B cell (primary cell): ENCODE results near the gene RPS6KA1. TPM values are rescaled to one million over a fixed set of nuclear protein-coding genes. Genes with fewer than 3 reads are reported as not detected.

Source experiments
- ATAC-seq: fragments of 200-7000 bp; cut with Tn5 transposase; one replicate; pipeline ENCODE4 v1.10.0; 2021; ENCODE audit warnings: low read depth, mild to moderate bottlenecking, moderate number of reproducible peaks, moderate library complexity
- CTCF ChIA-PET: fragments of 350-600 bp; sonication (Branson Sonifier 250); formaldehyde crosslinking; loops from one replicate; lab custom pipeline; 2021; ENCODE audit warnings: antibody characterized with exemption, inconsistent platforms; lab: Charles Lee
- POLR2A ChIA-PET: fragments of 350-600 bp; sonication (Branson Sonifier 250); formaldehyde crosslinking; loops from one replicate; lab custom pipeline; 2021; ENCODE audit warnings: antibody characterized with exemption; lab: Charles Lee
- DNase-seq: peaks from one replicate; pipeline ENCODE4 v3.0.0; 2013
- H2AFZ ChIP-seq: 2 replicates; pipeline ENCODE4 v1.6.1; 2012; ENCODE audit warnings: mild to moderate bottlenecking, low read depth, low read length; ENCODE audit not compliant: insufficient read depth, poor library complexity, severe bottlenecking
- H3K27ac ChIP-seq, 2 donors: 1 replicate in 1 of 2; 2 replicates in 1 of 2; pipeline ENCODE4 v1.5.1; 2012 to 2013; ENCODE audit warnings: low read length in 2 of 2, mild to moderate bottlenecking in 2 of 2, moderate library complexity in 1 of 2
- H3K27me3 ChIP-seq, 4 experiments: fragments of 200-600 bp in 1 of 4; sonication (generic) in 1 of 4; replicated peaks in 1 of 4; 1 replicate in 2 of 4; 2 replicates in 2 of 4; pipeline versions ENCODE4 v1.6.1 to v1.7.0; 2013 to 2016; ENCODE audit warnings: low read length in 3 of 4, mild to moderate bottlenecking in 2 of 4, mixed read lengths in 1 of 4, moderate library complexity in 1 of 4; ENCODE audit not compliant: insufficient read depth in 4 of 4, control insufficient read depth in 3 of 4; ENCODE audit errors: control extremely low read depth in 1 of 4
- H3K36me3 ChIP-seq, 2 experiments: replicated peaks in 1 of 2; 1 replicate in 1 of 2; 2 replicates in 1 of 2; pipeline versions ENCODE4 v1.6.1 to v1.7.1; 2013; ENCODE audit warnings: low read length in 1 of 2; ENCODE audit not compliant: insufficient read depth in 2 of 2, control insufficient read depth in 1 of 2; ENCODE audit errors: control extremely low read depth in 1 of 2, extremely low read depth in 1 of 2
- H3K4me1 ChIP-seq, 2 donors: fragments of 200-600 bp in 1 of 2; sonication (generic) in 1 of 2; 1 replicate in 1 of 2; 2 replicates in 1 of 2; pipeline versions ENCODE4 v1.5.1 to v1.6.1; 2013 to 2017; ENCODE audit warnings: low read length in 2 of 2; ENCODE audit not compliant: control insufficient read depth in 2 of 2, insufficient read depth in 2 of 2
- H3K4me2 ChIP-seq: replicated peaks from 2 replicates; pipeline ENCODE3; 2012; ENCODE audit warnings: mild to moderate bottlenecking, low read depth, low read length; ENCODE audit not compliant: poor library complexity, severe bottlenecking
- H3K4me3 ChIP-seq, 5 experiments: fragments of 200-600 bp in 1 of 5; sonication (generic) in 1 of 5; 1 replicate in 3 of 5; 2 replicates in 2 of 5; pipeline versions ENCODE4 v1.5.1 to v1.7.0; 2011 to 2016; ENCODE audit warnings: low read length in 4 of 5, mild to moderate bottlenecking in 4 of 5, low read depth in 2 of 5, control low read depth in 1 of 5, moderate library complexity in 1 of 5; ENCODE audit not compliant: insufficient read depth in 1 of 5; ENCODE audit errors: control extremely low read depth in 1 of 5, extremely low read depth in 1 of 5
- H3K79me2 ChIP-seq: fragments of 200-600 bp; sonication (generic); one replicate; pipeline ENCODE4 v1.6.0; 2016; ENCODE audit warnings: low read length; ENCODE audit not compliant: control insufficient read depth, insufficient read depth
- H3K9ac ChIP-seq: fragments of 200-600 bp; sonication (generic); 2 replicates; pipeline ENCODE4 v1.6.1; 2017; ENCODE audit warnings: mild to moderate bottlenecking, low read length, moderate library complexity
- H3K9me3 ChIP-seq, 3 donors: one replicate each; pipeline versions ENCODE4 v1.6.1 to v1.7.1; 2013; ENCODE audit warnings: low read length in 2 of 3; ENCODE audit not compliant: control insufficient read depth in 2 of 3, insufficient read depth in 1 of 3; ENCODE audit errors: control extremely low read depth in 1 of 3
- H4K20me1 ChIP-seq: 2 replicates; pipeline ENCODE4 v1.6.0; 2012; ENCODE audit warnings: mild to moderate bottlenecking, low read length; ENCODE audit not compliant: insufficient read depth, control insufficient read depth, poor library complexity, severe bottlenecking
- H3K27ac Mint-ChIP-seq: one replicate; pipeline ENCODE4 v1.8.0; 2021; ENCODE audit warnings: mixed read lengths
- H3K27me3 Mint-ChIP-seq: one replicate; pipeline ENCODE4 v1.8.0; 2021; ENCODE audit warnings: mixed read lengths
- H3K4me1 Mint-ChIP-seq: one replicate; pipeline ENCODE4 v1.8.0; 2021; ENCODE audit warnings: mixed read lengths
- H3K4me3 Mint-ChIP-seq: one replicate; pipeline ENCODE4 v1.8.0; 2021; ENCODE audit warnings: mixed read lengths
- H3K9me3 Mint-ChIP-seq: one replicate; pipeline ENCODE4 v1.8.0; 2022; ENCODE audit warnings: mixed read lengths; ENCODE audit not compliant: insufficient read depth
- EZH2 ChIP-seq: IDR thresholded peaks from 2 replicates; pipeline ENCODE4 v1.6.1; 2012; ENCODE audit warnings: borderline replicate concordance, low read depth, mild to moderate bottlenecking, moderate library complexity, low read length; ENCODE audit not compliant: insufficient read depth, poor library complexity, severe bottlenecking
- WGBS: methylation state at CpG from one replicate; pipeline ENCODE4 v1.1.5; 2013; ENCODE audit warnings: missing lambda C conversion rate; ENCODE audit not compliant: insufficient coverage; 5-methylcytosine and 5-hydroxymethylcytosine counted together
- intact Hi-C: fragments of 100-400 bp; cut with micrococcal nuclease; formaldehyde crosslinking; loops from one replicate; pipeline ENCODE4 v1.10.0; 2022
- polyA plus RNA-seq: library from polyadenylated mRNA; depleted of rRNA; stranded (reverse); fragments of >200 nt; gene quantifications from 2 replicates; pipeline ENCODE4 v1.2.3, GENCODE V29; 2012
- total RNA-seq, 2 donors: library from RNA; stranded (reverse); fragments of 120-200 nt in 1 of 2; gene quantifications; 1 replicate in 1 of 2; 2 replicates in 1 of 2; pipeline versions ENCODE4 v1.2.3 to v1.2.4, GENCODE V29; 2013 to 2022
- TF ChIP-seq, protein P1 (sequence below): fragments of 200-600 bp; IDR thresholded peaks from one replicate; pipeline ENCODE4 v1.8.0; 2022; ENCODE audit warnings: antibody characterized with exemption, mild to moderate bottlenecking

The RPS6KA1 gene
- total and polyA plus RNA-seq, 2 donors (not counting 1 experiment from before 2014, with no cell fraction given) = 72.0 to 99.9 TPM

GRCh38 chr1:26607186-26607585 lies 77.6 kb downstream of the RPS6KA1 start:
- Histone ChIP-seq H3K4me1 (peaks cover 0 to 4% of the 10 kb centered on the region in 2 donors), H3K27me3 (no peaks in the 10 kb centered on the region), H3K9me3 (no peaks in the 10 kb centered on the region), H3K4me3 (no peak overlapping the region), H4K20me1 (no peaks in the 10 kb centered on the region), H3K4me2 (no peak overlapping the region), H3K9ac (no peak overlapping the region), H2AFZ (no peak overlapping the region), H3K36me3 (no peaks in the 10 kb centered on the region), H3K27ac (no peak overlapping the region), H3K79me2 (no peaks in the 10 kb centered on the region)
- Mint-ChIP-seq H3K4me1 (peaks cover 3% of the 10 kb centered on the region), H3K9me3 (no peaks in the 10 kb centered on the region), H3K27me3 (peaks cover 9% of the 10 kb centered on the region), H3K4me3 (no peak overlapping the region), H3K27ac (no peak overlapping the region)
- 91% methylated on average over 1 of the region's 3 CpGs for WGBS
- DNase-seq (no peak), ATAC-seq (no peak)
- ChIA-PET CTCF (interaction anchor here (1.2 to 11.8 kb wide), 5 partner anchors 13 to 181 kb away, joined by 4 to 479 read pairs (median 6); partner anchors contain the start of gene PIGV), POLR2A (no interaction called here)
- intact Hi-C loops = no loop called here
- TF ChIP-seq, protein P1, sequence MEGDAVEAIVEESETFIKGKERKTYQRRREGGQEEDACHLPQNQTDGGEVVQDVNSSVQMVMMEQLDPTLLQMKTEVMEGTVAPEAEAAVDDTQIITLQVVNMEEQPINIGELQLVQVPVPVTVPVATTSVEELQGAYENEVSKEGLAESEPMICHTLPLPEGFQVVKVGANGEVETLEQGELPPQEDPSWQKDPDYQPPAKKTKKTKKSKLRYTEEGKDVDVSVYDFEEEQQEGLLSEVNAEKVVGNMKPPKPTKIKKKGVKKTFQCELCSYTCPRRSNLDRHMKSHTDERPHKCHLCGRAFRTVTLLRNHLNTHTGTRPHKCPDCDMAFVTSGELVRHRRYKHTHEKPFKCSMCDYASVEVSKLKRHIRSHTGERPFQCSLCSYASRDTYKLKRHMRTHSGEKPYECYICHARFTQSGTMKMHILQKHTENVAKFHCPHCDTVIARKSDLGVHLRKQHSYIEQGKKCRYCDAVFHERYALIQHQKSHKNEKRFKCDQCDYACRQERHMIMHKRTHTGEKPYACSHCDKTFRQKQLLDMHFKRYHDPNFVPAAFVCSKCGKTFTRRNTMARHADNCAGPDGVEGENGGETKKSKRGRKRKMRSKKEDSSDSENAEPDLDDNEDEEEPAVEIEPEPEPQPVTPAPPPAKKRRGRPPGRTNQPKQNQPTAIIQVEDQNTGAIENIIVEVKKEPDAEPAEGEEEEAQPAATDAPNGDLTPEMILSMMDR = no peak
- TF ChIP-seq EZH2 = no peak

GRCh38 chr1:26608895-26609294 lies 79.3 kb downstream of the RPS6KA1 start:
- no peak overlapping the region for H3K9ac ChIP-seq
- no peak overlapping the region for H2AFZ ChIP-seq
- Mint-ChIP-seq H3K9me3 (no peaks in the 10 kb centered on the region), H3K4me1 (no peaks in the 10 kb centered on the region), H3K27ac (no peak overlapping the region), H3K27me3 (peaks cover 9% of the 10 kb centered on the region), H3K4me3 (no peak overlapping the region)
- POLR2A ChIA-PET = interaction anchor here (0.7 kb wide), 1 partner anchor 8 kb away, joined by 8 read pairs; no protein-coding TSS in a partner anchor
- H3K4me2 ChIP-seq = no peak overlapping the region
- no peak overlapping the region for H3K27ac ChIP-seq
- no peak for DNase-seq
- no peaks in the 10 kb centered on the region for H3K27me3 ChIP-seq
- no peak for ATAC-seq
- no peak overlapping the region for H3K4me3 ChIP-seq
- no peaks in the 10 kb centered on the region for H3K79me2 ChIP-seq
- CTCF ChIA-PET = interaction anchor here (0.7 to 2.3 kb wide), 2 partner anchors 10 to 90 kb away, joined by 3 to 12 read pairs; no protein-coding TSS in a partner anchor
- no peaks in the 10 kb centered on the region for H3K9me3 ChIP-seq
- intact Hi-C loops = no loop called here
- no peak for TF ChIP-seq EZH2
- TF ChIP-seq, protein P1 = no peak
- WGBS = 57% methylated on average over 2 of the region's 4 CpGs
- H3K4me1 ChIP-seq = no peaks in the 10 kb centered on the region
- H4K20me1 ChIP-seq = no peaks in the 10 kb centered on the region
- no peaks in the 10 kb centered on the region for H3K36me3 ChIP-seq
